ENCODE data around the gene STK38L.

- TF ChIP-seq CTCF (IDR thresholded peaks at IDR 0.05) (no peak), POLR2A (IDR thresholded peaks at IDR 0.05) (no peak)
These were observed 100.7 kb downstream of the STK38L start for GRCh38 chr12:27344760-27345159.
